ENCODE measurements around the gene SLC1A1. TPM values are rescaled to one million over a fixed set of nuclear protein-coding genes. Genes with fewer than 3 reads are reported as not detected.
"Not testable (repeated sequence)": the region's sequence is repeated elsewhere in the genome, so short reads cannot be mapped to it uniquely, and the experiment has no call there.

The SLC1A1 gene
- total RNA-seq, 2 experiments from 2014 or later, result 0.13 TPM; not detected in 1

- no peaks in the 10 kb centered on the region for H3K36me3 Mint-ChIP-seq (ENCODE audit: low read depth)
- DNase-seq (no peak), ATAC-seq (no peak)
- ChIA-PET CTCF (no interaction called here), POLR2A (no interaction called here)
- no peak overlapping the region for H3K4me3 Mint-ChIP-seq
- no peaks in the 10 kb centered on the region for H3K4me1 Mint-ChIP-seq (ENCODE audit: low read depth)
- H3K27me3 Mint-ChIP-seq (ENCODE audit: low read depth), result peaks cover 8% of the 10 kb centered on the region
- no peak overlapping the region for H3K27ac Mint-ChIP-seq
- H3K9me3 Mint-ChIP-seq (ENCODE audit: insufficient read depth), result no peaks in the 10 kb centered on the region
These were observed 18.1 kb downstream of the SLC1A1 start for GRCh38 chr9:4508246-4508906.

GRCh38 chr9:4508907-4509589 is 18.8 kb downstream of the SLC1A1 start:
- DNase-seq (no peak), ATAC-seq (no peak)
- Mint-ChIP-seq H3K27me3 (ENCODE audit: low read depth) (peaks cover 8% of the 10 kb centered on the region), H3K27ac (no peak overlapping the region), H3K9me3 (ENCODE audit: insufficient read depth) (no peaks in the 10 kb centered on the region), H3K4me3 (no peak overlapping the region), H3K4me1 (ENCODE audit: low read depth) (no peaks in the 10 kb centered on the region), H3K36me3 (ENCODE audit: low read depth) (no peaks in the 10 kb centered on the region)
- ChIA-PET CTCF (no interaction called here), POLR2A (no interaction called here)

- ChIA-PET CTCF (no interaction called here), POLR2A (no interaction called here)
- Mint-ChIP-seq H3K36me3 (ENCODE audit: low read depth) (no peaks in the 10 kb centered on the region), H3K4me1 (ENCODE audit: low read depth) (no peaks in the 10 kb centered on the region), H3K27ac (no peak overlapping the region), H3K9me3 (ENCODE audit: insufficient read depth) (no peaks in the 10 kb centered on the region), H3K4me3 (no peak overlapping the region), H3K27me3 (ENCODE audit: low read depth) (peaks cover 8% of the 10 kb centered on the region)
- ATAC-seq (no peak), DNase-seq (no peak)
These were observed 19.3 kb downstream of the SLC1A1 start for GRCh38 chr9:4509590-4509984.

DNA sequence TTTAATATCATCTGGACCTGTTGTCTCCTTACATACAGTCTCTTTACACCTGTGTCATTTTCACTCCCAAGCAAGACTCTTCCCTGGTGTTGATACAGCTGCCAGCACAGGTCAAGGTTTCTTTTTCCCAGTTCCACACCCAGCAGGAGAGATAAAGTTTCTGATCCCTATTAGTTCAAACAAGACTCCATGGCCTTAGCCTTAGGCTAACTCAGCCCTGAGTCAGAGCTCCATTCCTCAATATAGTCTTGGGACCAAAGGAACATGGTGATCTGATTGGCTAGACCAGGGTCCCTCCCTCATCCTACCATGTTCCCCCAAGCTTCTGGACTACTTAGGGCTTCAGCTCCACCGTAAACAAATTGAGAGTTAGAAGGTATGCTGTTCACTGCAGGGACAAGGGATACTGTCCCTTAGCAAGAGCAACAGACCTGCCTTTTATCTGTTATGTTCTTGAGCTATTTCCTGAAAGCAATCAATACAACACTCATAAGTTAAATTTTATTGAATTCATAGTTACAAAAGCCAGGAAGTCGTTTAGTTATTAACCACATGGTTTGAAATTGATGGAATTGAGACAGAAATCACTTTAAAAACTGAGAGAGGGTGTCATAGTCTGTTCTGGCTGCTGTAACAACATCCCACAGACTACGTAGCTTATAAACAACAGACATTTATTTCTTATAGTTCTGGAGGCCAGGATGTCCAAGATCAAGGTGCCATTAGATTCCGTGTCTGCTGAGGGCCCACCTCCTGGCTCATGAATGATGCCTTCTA is 20.5 kb downstream of the SLC1A1 start:
- Mint-ChIP-seq H3K4me1 (ENCODE audit: low read depth) (no peaks in the 10 kb centered on the region), H3K27ac (no peak overlapping the region), H3K27me3 (ENCODE audit: low read depth) (peaks cover 8% of the 10 kb centered on the region), H3K36me3 (ENCODE audit: low read depth) (no peaks in the 10 kb centered on the region), H3K4me3 (no peak overlapping the region), H3K9me3 (ENCODE audit: insufficient read depth) (no peaks in the 10 kb centered on the region)
- ChIA-PET POLR2A (no interaction called here), CTCF (no interaction called here)
- ATAC-seq (no peak), DNase-seq (no peak)

DNA sequence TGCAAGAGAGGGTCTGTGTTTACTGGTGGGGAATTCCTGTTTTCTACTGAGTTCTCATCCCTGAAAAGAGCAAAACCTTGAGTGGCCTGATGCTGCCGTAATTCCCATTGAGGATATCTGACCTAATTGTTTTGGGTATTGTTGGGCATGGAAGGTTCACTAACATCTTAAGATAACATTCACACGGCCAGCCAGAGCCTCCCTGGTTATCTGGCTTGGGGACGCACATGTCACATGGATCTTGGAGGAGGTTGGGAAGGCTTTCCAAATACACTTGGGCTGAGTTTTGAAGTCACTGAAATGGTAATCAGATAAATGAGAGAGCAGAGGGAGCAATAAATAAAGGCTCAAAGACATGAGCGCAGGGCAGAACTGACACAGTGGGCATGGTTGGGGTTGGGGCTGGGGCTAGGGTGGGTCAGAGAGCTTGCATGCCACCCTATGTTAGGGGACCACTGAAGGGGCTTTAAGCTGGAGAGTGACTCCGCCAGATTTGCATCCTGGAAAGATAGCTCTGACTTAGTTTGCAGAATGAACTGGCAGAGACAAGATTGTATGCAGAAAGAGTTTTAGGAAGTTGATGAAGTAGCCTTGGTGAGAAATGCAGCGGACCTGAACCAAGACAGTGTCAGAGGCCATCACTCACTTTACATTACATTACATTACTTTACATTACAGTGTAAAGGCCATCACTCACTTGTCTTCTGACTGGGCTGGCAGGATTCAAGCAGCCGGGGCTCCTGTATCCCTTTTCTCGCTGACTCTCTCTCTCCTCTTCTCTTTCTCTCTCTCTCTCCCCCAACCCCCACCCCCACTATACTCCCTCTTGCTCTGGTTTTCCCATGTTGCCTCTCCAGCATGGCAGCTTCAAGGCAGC is 24.2 kb downstream of the SLC1A1 start:
- ChIA-PET CTCF (no interaction called here), POLR2A (no interaction called here)
- no peak for ATAC-seq
- Mint-ChIP-seq H3K27me3 (ENCODE audit: low read depth) (peaks cover 8% of the 10 kb centered on the region), H3K4me1 (ENCODE audit: low read depth) (peaks cover 5% of the 10 kb centered on the region), H3K36me3 (ENCODE audit: low read depth) (no peaks in the 10 kb centered on the region), H3K27ac (no peak overlapping the region), H3K4me3 (no peak overlapping the region), H3K9me3 (ENCODE audit: insufficient read depth) (no peaks in the 10 kb centered on the region)
- no peak for DNase-seq

DNA sequence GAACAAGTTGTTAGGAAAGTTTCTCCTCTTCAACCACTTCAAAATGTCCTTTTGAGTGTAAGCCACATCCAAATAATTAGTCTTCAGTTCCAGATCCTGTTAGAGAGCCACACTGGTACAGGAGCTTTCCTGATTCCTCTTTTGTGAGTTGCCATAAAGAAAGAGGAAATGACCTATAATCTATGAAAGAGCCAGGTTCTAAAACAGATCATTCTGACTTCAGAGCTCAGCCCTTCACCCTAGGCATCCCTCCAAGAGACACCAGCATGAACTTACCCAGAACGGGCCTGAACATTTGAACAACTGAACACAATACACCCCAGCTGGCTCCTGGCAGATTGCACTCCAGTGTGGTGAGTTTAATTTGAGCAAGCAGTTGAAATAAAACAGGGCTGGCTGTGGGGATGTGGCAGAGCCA is 25.7 kb downstream of the SLC1A1 start:
- peaks cover 8% of the 10 kb centered on the region for H3K27me3 Mint-ChIP-seq (ENCODE audit: low read depth)
- H3K9me3 Mint-ChIP-seq (ENCODE audit: insufficient read depth), result peaks cover under 1% of the 10 kb centered on the region
- CTCF ChIA-PET, result no interaction called here
- H3K4me3 Mint-ChIP-seq, result no peak overlapping the region
- no peak for DNase-seq
- peaks cover 5% of the 10 kb centered on the region for H3K4me1 Mint-ChIP-seq (ENCODE audit: low read depth)
- ATAC-seq, result no peak
- H3K27ac Mint-ChIP-seq, result no peak overlapping the region
- no peaks in the 10 kb centered on the region for H3K36me3 Mint-ChIP-seq (ENCODE audit: low read depth)
- POLR2A ChIA-PET, result no interaction called here

DNA sequence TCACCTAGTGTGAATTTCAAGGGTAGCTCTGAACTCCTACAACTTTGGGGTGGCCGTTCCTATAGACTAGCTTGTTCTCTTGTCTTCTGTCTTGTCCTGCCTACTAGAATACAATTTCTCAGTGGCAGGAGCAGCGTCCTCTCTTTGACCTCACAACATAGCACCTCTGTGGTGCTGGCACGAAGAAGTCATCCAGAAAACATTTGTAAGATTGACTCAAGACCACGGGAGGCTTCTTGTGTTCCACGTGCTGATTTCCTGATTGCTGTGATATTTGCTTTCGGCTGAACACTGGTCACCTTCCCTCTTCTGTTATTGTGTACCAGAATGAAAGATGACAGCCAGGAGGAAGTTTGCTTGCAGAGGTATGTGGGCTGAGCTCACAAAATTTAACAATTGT is 27.0 kb downstream of the SLC1A1 start:
- DNase-seq (no peak), ATAC-seq (no peak)
- no peak overlapping the region for H3K4me3 Mint-ChIP-seq
- peaks cover 5% of the 10 kb centered on the region for H3K9me3 Mint-ChIP-seq (ENCODE audit: insufficient read depth)
- no peak overlapping the region for H3K27ac Mint-ChIP-seq
- H3K4me1 Mint-ChIP-seq (ENCODE audit: low read depth), result peaks cover 5% of the 10 kb centered on the region
- H3K36me3 Mint-ChIP-seq (ENCODE audit: low read depth), result no peaks in the 10 kb centered on the region
- ChIA-PET POLR2A (no interaction called here), CTCF (no interaction called here)
- peaks cover 6% of the 10 kb centered on the region for H3K27me3 Mint-ChIP-seq (ENCODE audit: low read depth)

- POLR2A ChIA-PET, result no interaction called here
- no peak for ATAC-seq
These were observed 29.3 kb downstream of the SLC1A1 start for GRCh38 chr9:4519604-4520003.

DNA sequence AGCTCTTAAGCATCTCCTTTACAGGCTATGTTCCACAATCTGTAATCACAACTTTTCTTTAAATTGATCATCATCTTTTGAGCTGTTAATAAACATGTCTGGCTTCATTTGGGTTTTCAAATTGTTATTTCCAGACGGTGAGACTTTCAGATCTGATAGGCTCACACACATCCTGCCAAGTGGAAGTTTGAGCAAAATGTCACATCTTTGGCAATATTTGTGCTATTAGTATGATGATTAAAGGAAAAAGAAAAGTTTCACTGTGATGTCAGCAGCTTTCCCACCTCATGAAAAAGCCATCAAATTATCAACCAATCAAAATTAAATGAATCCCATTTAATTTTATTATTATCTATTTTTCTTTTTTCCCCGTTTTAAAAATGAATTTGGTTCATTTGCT is 29.8 kb downstream of the SLC1A1 start:
- H3K27me3 Mint-ChIP-seq (ENCODE audit: low read depth), result no peaks in the 10 kb centered on the region
- H3K27ac Mint-ChIP-seq, result no peak overlapping the region
- ATAC-seq (no peak), DNase-seq (no peak)
- peaks cover 5% of the 10 kb centered on the region for H3K9me3 Mint-ChIP-seq (ENCODE audit: insufficient read depth)
- peaks cover 5% of the 10 kb centered on the region for H3K4me1 Mint-ChIP-seq (ENCODE audit: low read depth)
- ChIA-PET POLR2A (no interaction called here), CTCF (interaction anchor here (1.1 to 1.7 kb wide), 2 partner anchors 79 to 121 kb away, joined by 3 to 4 read pairs; no protein-coding TSS in a partner anchor)
- no peaks in the 10 kb centered on the region for H3K36me3 Mint-ChIP-seq (ENCODE audit: low read depth)
- H3K4me3 Mint-ChIP-seq, result no peak overlapping the region

More at GRCh38 chr9:4519604-4520003, 29.3 kb downstream of the SLC1A1 start:
- Mint-ChIP-seq H3K36me3 (ENCODE audit: low read depth) (no peaks in the 10 kb centered on the region), H3K9me3 (ENCODE audit: insufficient read depth) (peaks cover 5% of the 10 kb centered on the region), H3K27ac (no peak overlapping the region), H3K4me1 (ENCODE audit: low read depth) (peaks cover 5% of the 10 kb centered on the region), H3K4me3 (no peak overlapping the region), H3K27me3 (ENCODE audit: low read depth) (no peaks in the 10 kb centered on the region)
- CTCF ChIA-PET, result interaction anchor here (1.1 to 1.7 kb wide), 2 partner anchors 79 to 121 kb away, joined by 3 to 4 read pairs; no protein-coding TSS in a partner anchor
- no peak for DNase-seq

- H3K9me3 Mint-ChIP-seq (ENCODE audit: insufficient read depth), result peaks cover 4% of the 10 kb centered on the region
- H3K27ac Mint-ChIP-seq, result no peak overlapping the region
- ATAC-seq (no peak), DNase-seq (no peak)
- H3K4me3 Mint-ChIP-seq, result no peak overlapping the region
- no peaks in the 10 kb centered on the region for H3K36me3 Mint-ChIP-seq (ENCODE audit: low read depth)
- ChIA-PET CTCF (no interaction called here), POLR2A (no interaction called here)
- peaks cover 2% of the 10 kb centered on the region for H3K4me1 Mint-ChIP-seq (ENCODE audit: low read depth)
- no peaks in the 10 kb centered on the region for H3K27me3 Mint-ChIP-seq (ENCODE audit: low read depth)
These were observed 40.1 kb downstream of the SLC1A1 start for GRCh38 chr9:4530375-4530774.

DNA sequence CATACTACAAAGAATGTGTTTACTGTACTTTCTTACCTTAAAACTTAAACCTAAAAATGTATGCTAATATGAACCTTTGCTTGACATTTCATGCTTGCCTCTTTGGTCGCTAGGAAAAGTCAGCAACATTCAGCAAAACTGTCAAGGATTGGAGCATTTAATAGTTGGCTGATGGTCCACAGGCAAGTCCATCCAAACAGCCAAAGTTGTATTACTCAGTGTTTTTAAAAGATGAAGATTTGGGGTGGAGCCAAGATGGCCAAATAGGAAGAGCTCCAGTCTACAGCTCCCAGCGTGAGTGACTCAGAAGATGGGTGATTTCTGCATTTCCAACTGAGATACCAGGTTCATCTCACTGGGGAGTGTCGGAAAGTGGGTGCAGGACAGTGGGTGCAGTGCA is 40.6 kb downstream of the SLC1A1 start:
- DNase-seq; H3K27me3 Mint-ChIP-seq (ENCODE audit: low read depth); H3K4me1 Mint-ChIP-seq (ENCODE audit: low read depth); H3K36me3 Mint-ChIP-seq (ENCODE audit: low read depth); H3K27ac Mint-ChIP-seq; ATAC-seq; H3K9me3 Mint-ChIP-seq (ENCODE audit: insufficient read depth); H3K4me3 Mint-ChIP-seq; POLR2A ChIA-PET; CTCF ChIA-PET: not testable (repeated sequence)
